ENCODE measurements around the gene EXOC7. TPM values are rescaled to one million over a fixed set of nuclear protein-coding genes. Genes with fewer than 3 reads are reported as not detected.

EXOC7 gene
- total and polyA plus RNA-seq, 2 donors = 64.6 to 71.9 TPM

DNA sequence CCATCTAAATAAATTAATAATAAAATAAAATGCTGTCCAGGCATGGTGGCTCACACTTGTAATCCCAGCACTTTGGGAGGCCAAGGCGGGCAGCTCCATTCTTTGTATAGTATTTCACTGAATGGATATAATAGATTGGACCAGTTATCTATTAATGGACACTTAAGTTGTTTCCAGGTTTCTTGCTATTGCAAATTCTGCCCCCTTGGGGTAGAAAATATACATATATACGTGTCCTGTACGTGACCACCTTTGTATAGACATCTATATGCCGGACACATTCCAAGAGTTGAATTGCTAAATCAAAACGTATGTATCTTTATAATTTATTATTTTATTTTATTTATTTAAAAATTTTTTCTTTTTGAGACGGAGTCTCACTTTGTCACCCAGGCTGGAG, 3.9 kb upstream of the EXOC7 start:
- H3K9me3 ChIP-seq (ENCODE audit: control insufficient read depth in 2 of 2, insufficient read depth in 1 of 2, low read length in 1 of 2) = peaks cover 0 to 8% of the 10 kb centered on the region in 2 donors
- H3K4me3 ChIP-seq (ENCODE audit: low read length in 2 of 2) = no peak overlapping the region
- WGBS = 91% methylated on average over 6 of the region's 6 CpGs
- DNase-seq (ENCODE audit: low read depth in 6 of 9, low spot score in 9 of 9) = peak in 1 of 9 donors; percentile 35
- no peaks in the 10 kb centered on the region for H3K36me3 ChIP-seq (ENCODE audit: control insufficient read depth in 2 of 2, insufficient read depth in 2 of 2, low read length in 1 of 2)
- H3K4me1 ChIP-seq (ENCODE audit: control insufficient read depth in 2 of 2, insufficient read depth in 2 of 2, low read length in 2 of 2) = peaks cover 14 to 16% of the 10 kb centered on the region in 2 donors
- H3K27me3 ChIP-seq (ENCODE audit: control insufficient read depth in 2 of 2, insufficient read depth in 1 of 2, low read length in 1 of 2) = no peaks in the 10 kb centered on the region
- H3K27ac ChIP-seq (ENCODE audit: low read depth in 1 of 2, low read length in 1 of 2) = no peak overlapping the region

GRCh38 chr17:76106703-76107102, 3.1 kb upstream of the EXOC7 start:
- peaks cover 20% of the 10 kb centered on the region in 2 donors for H3K4me1 ChIP-seq (ENCODE audit: control insufficient read depth in 2 of 2, insufficient read depth in 2 of 2, low read length in 2 of 2)
- no peak overlapping the region for H3K27ac ChIP-seq (ENCODE audit: low read depth in 1 of 2, low read length in 1 of 2)
- H3K4me3 ChIP-seq (ENCODE audit: low read length in 2 of 2) = no peak overlapping the region
- WGBS = 93% methylated on average over 3 of the region's 3 CpGs
- peaks cover under 1 to 3% of the 10 kb centered on the region in 2 donors for H3K36me3 ChIP-seq (ENCODE audit: control insufficient read depth in 2 of 2, insufficient read depth in 2 of 2, low read length in 1 of 2)
- peaks cover 0 to 8% of the 10 kb centered on the region in 2 donors for H3K9me3 ChIP-seq (ENCODE audit: control insufficient read depth in 2 of 2, insufficient read depth in 1 of 2, low read length in 1 of 2)
- DNase-seq (ENCODE audit: low read depth in 6 of 9, low spot score in 9 of 9) = no peak
- no peaks in the 10 kb centered on the region for H3K27me3 ChIP-seq (ENCODE audit: control insufficient read depth in 2 of 2, insufficient read depth in 1 of 2, low read length in 1 of 2)

GRCh38 chr17:76104896-76105231, 1.3 kb upstream of the EXOC7 start:
- peaks cover 0 to 8% of the 10 kb centered on the region in 2 donors for H3K9me3 ChIP-seq (ENCODE audit: control insufficient read depth in 2 of 2, insufficient read depth in 1 of 2, low read length in 1 of 2)
- peaks cover 20% of the 10 kb centered on the region in 2 donors for H3K4me1 ChIP-seq (ENCODE audit: control insufficient read depth in 2 of 2, insufficient read depth in 2 of 2, low read length in 2 of 2)
- 78% methylated on average over 5 of the region's 5 CpGs for WGBS
- no peak for DNase-seq (ENCODE audit: low read depth in 6 of 9, low spot score in 9 of 9)
- H3K4me3 ChIP-seq (ENCODE audit: low read length in 2 of 2) = no peak overlapping the region
- no peak overlapping the region for H3K27ac ChIP-seq (ENCODE audit: low read depth in 1 of 2, low read length in 1 of 2)
- no peaks in the 10 kb centered on the region for H3K27me3 ChIP-seq (ENCODE audit: control insufficient read depth in 2 of 2, insufficient read depth in 1 of 2, low read length in 1 of 2)
- peaks cover 12 to 22% of the 10 kb centered on the region in 2 donors for H3K36me3 ChIP-seq (ENCODE audit: control insufficient read depth in 2 of 2, insufficient read depth in 2 of 2, low read length in 1 of 2)

GRCh38 chr17:76104140-76104895, 731 bp upstream of the EXOC7 start:
- Histone ChIP-seq H3K36me3 (ENCODE audit: control insufficient read depth in 2 of 2, insufficient read depth in 2 of 2, low read length in 1 of 2) (peaks cover 18 to 25% of the 10 kb centered on the region in 2 donors), H3K4me1 (ENCODE audit: control insufficient read depth in 2 of 2, insufficient read depth in 2 of 2, low read length in 2 of 2) (peaks cover 20% of the 10 kb centered on the region in 2 donors), H3K9me3 (ENCODE audit: control insufficient read depth in 2 of 2, insufficient read depth in 1 of 2, low read length in 1 of 2) (peaks cover 0 to 8% of the 10 kb centered on the region in 2 donors), H3K4me3 (ENCODE audit: low read length in 2 of 2) (peak overlapping the region; percentile 72 to 89), H3K27me3 (ENCODE audit: control insufficient read depth in 2 of 2, insufficient read depth in 1 of 2, low read length in 1 of 2) (no peaks in the 10 kb centered on the region), H3K27ac (ENCODE audit: low read depth in 1 of 2, low read length in 1 of 2) (peak overlapping the region; percentile 64 to 85)
- WGBS = 86% methylated on average over 29 of the region's 29 CpGs
- no peak for DNase-seq (ENCODE audit: low read depth in 6 of 9, low spot score in 9 of 9)

DNA sequence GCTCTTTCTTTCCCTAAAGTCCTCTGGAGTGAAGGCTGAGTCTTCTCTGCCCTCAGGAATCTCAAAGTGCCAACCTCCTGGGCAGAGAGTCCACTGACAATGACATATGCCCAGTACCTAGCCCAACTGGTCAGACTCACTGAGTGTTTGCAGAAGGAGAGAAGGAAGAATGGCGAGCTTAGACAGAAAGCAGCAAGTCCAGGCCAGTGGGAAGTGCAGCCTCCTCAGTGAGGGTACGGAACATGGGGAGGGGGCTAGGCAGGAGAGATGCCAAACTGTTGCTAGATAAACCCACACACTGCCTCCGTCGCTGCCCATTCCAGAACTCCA, 678 bp downstream of the EXOC7 start:
- H3K4me1 ChIP-seq (ENCODE audit: control insufficient read depth in 2 of 2, insufficient read depth in 2 of 2, low read length in 2 of 2) = peaks cover 20% of the 10 kb centered on the region in 2 donors
- peak overlapping the region; percentile 72 to 89 for H3K4me3 ChIP-seq (ENCODE audit: low read length in 2 of 2)
- no peaks in the 10 kb centered on the region for H3K27me3 ChIP-seq (ENCODE audit: control insufficient read depth in 2 of 2, insufficient read depth in 1 of 2, low read length in 1 of 2)
- peaks cover 27 to 29% of the 10 kb centered on the region in 2 donors for H3K36me3 ChIP-seq (ENCODE audit: control insufficient read depth in 2 of 2, insufficient read depth in 2 of 2, low read length in 1 of 2)
- no peak for DNase-seq (ENCODE audit: low read depth in 6 of 9, low spot score in 9 of 9)
- WGBS = 6% methylated on average over 4 of the region's 4 CpGs
- H3K27ac ChIP-seq (ENCODE audit: low read depth in 1 of 2, low read length in 1 of 2) = peak overlapping the region; percentile 41 to 80
- peaks cover 0 to 8% of the 10 kb centered on the region in 2 donors for H3K9me3 ChIP-seq (ENCODE audit: control insufficient read depth in 2 of 2, insufficient read depth in 1 of 2, low read length in 1 of 2)

DNA sequence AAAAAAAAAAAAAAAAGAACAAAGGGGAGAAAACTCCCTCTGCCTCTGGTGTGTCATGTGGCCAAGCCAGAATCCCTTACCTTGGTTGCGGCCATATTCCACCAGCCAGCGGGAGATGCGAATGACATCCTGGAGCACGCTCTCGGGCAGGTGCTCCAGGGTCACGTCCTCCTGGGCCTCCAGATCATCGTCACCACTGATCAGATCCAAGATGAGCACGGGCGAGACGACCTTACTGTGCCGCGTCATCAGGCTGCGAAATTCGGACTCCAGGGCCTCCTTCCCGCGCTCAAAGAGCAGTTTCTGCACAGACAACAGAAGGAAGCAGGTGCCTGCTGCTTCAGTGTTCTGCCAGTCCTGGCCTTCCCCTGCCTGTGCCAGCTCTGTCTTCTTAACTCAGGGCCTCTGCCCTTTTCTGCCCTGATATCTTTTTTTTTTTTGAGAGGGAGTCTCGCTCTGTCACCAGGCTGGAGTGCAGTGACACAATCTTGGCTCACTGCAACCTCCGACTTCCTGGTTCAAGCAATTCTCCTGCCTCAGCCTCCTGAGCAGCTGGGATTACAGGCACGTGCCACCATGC, 5.8 kb downstream of the EXOC7 start:
- Histone ChIP-seq H3K36me3 (ENCODE audit: control insufficient read depth in 2 of 2, insufficient read depth in 2 of 2, low read length in 1 of 2) (peaks cover 67 to 73% of the 10 kb centered on the region in 2 donors), H3K27me3 (ENCODE audit: control insufficient read depth in 2 of 2, insufficient read depth in 1 of 2, low read length in 1 of 2) (no peaks in the 10 kb centered on the region), H3K27ac (ENCODE audit: low read depth in 1 of 2, low read length in 1 of 2) (no peak overlapping the region), H3K4me3 (ENCODE audit: low read length in 2 of 2) (no peak overlapping the region), H3K9me3 (ENCODE audit: control insufficient read depth in 2 of 2, insufficient read depth in 1 of 2, low read length in 1 of 2) (no peaks in the 10 kb centered on the region), H3K4me1 (ENCODE audit: control insufficient read depth in 2 of 2, insufficient read depth in 2 of 2, low read length in 2 of 2) (peaks cover 5 to 8% of the 10 kb centered on the region in 2 donors)
- WGBS = 94% methylated on average over 19 of the region's 19 CpGs
- no peak for DNase-seq (ENCODE audit: low read depth in 6 of 9, low spot score in 9 of 9)

- WGBS = 93% methylated on average over 13 of the region's 13 CpGs
- no peak overlapping the region for H3K4me3 ChIP-seq (ENCODE audit: low read length in 2 of 2)
- no peak for DNase-seq (ENCODE audit: low read depth in 6 of 9, low spot score in 9 of 9)
- H3K4me1 ChIP-seq (ENCODE audit: control insufficient read depth in 2 of 2, insufficient read depth in 2 of 2, low read length in 2 of 2) = peaks cover 0 to 8% of the 10 kb centered on the region in 2 donors
- H3K36me3 ChIP-seq (ENCODE audit: control insufficient read depth in 2 of 2, insufficient read depth in 2 of 2, low read length in 1 of 2) = peaks cover 75 to 79% of the 10 kb centered on the region in 2 donors
- H3K27me3 ChIP-seq (ENCODE audit: control insufficient read depth in 2 of 2, insufficient read depth in 1 of 2, low read length in 1 of 2) = no peaks in the 10 kb centered on the region
- H3K9me3 ChIP-seq (ENCODE audit: control insufficient read depth in 2 of 2, insufficient read depth in 1 of 2, low read length in 1 of 2) = no peaks in the 10 kb centered on the region
- no peak overlapping the region for H3K27ac ChIP-seq (ENCODE audit: low read depth in 1 of 2, low read length in 1 of 2)
Observed at GRCh38 chr17:76095943-76096342, 7.6 kb downstream of the EXOC7 start.

- 89% methylated on average over 11 of the region's 11 CpGs for WGBS
- no peak overlapping the region for H3K4me3 ChIP-seq (ENCODE audit: low read length in 2 of 2)
- peaks cover 78 to 86% of the 10 kb centered on the region in 2 donors for H3K36me3 ChIP-seq (ENCODE audit: control insufficient read depth in 2 of 2, insufficient read depth in 2 of 2, low read length in 1 of 2)
- no peaks in the 10 kb centered on the region for H3K27me3 ChIP-seq (ENCODE audit: control insufficient read depth in 2 of 2, insufficient read depth in 1 of 2, low read length in 1 of 2)
- peaks cover 0 to 15% of the 10 kb centered on the region in 2 donors for H3K4me1 ChIP-seq (ENCODE audit: control insufficient read depth in 2 of 2, insufficient read depth in 2 of 2, low read length in 2 of 2)
- DNase-seq (ENCODE audit: low read depth in 6 of 9, low spot score in 9 of 9) = no peak
- no peak overlapping the region for H3K27ac ChIP-seq (ENCODE audit: low read depth in 1 of 2, low read length in 1 of 2)
- H3K9me3 ChIP-seq (ENCODE audit: control insufficient read depth in 2 of 2, insufficient read depth in 1 of 2, low read length in 1 of 2) = no peaks in the 10 kb centered on the region
Observed at GRCh38 chr17:76094046-76094445, 9.5 kb downstream of the EXOC7 start.

DNA sequence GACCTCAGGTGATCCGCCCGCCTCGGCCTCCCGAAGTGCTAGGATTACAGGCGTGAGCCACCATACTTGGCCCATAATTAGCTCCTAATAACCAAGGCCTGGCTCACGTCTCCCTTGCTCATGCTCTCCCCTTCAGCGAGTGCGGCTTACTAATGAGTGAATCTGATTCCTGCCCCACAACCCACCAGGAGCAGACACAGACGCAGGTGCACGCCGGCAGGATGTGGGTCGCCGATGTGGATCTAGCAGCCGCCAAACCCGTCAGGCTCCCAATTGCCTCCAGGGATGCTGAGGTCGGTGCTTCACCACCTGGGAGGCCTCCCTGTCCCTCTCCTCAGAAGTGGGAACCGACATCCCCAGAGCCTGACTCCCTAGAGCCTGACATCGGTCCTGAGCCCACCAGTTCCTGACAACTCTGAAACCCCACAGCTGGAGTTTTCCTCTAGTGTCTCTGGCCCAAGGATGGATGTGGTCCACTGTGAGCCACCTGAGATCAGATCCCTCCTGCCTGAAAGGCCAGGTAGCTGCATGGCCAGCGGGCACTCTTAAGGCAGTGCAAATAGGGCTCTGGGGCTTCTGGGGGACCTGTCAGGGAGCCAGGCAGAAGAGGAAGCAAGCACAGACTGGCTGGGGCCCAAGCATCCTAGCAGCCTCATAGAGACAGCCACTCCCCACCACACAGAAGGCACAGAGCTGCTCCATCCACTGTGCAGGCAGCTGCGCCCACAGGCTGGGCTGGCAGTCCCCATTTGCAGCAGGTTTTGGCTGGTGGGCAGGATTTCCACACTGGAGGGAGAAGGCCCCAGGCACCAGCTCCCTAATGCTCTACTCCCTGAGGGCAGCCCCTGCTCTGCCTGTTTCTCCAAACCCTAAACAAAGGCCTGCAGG, 10.8 kb downstream of the EXOC7 start:
- Histone ChIP-seq H3K27me3 (ENCODE audit: control insufficient read depth in 2 of 2, insufficient read depth in 1 of 2, low read length in 1 of 2) (no peaks in the 10 kb centered on the region), H3K9me3 (ENCODE audit: control insufficient read depth in 2 of 2, insufficient read depth in 1 of 2, low read length in 1 of 2) (no peaks in the 10 kb centered on the region), H3K36me3 (ENCODE audit: control insufficient read depth in 2 of 2, insufficient read depth in 2 of 2, low read length in 1 of 2) (peaks cover 86 to 90% of the 10 kb centered on the region in 2 donors), H3K4me1 (ENCODE audit: control insufficient read depth in 2 of 2, insufficient read depth in 2 of 2, low read length in 2 of 2) (peaks cover 0 to 15% of the 10 kb centered on the region in 2 donors), H3K27ac (ENCODE audit: low read depth in 1 of 2, low read length in 1 of 2) (no peak overlapping the region), H3K4me3 (ENCODE audit: low read length in 2 of 2) (no peak overlapping the region)
- 90% methylated on average over 20 of the region's 20 CpGs for WGBS
- no peak for DNase-seq (ENCODE audit: low read depth in 6 of 9, low spot score in 9 of 9)

Measured in thymus (tissue), 11 donors.